Body of pancreas (tissue), 4 donors: ENCODE measurements around the gene PALM3. TPM values are rescaled to one million over a fixed set of nuclear protein-coding genes. Genes with fewer than 3 reads are reported as not detected.

ENCODE experiments used
- ATAC-seq: fragments of 150-250 bp; one replicate; pipeline ENCODE4 v1.9.1; 2016
- DNase-seq, 4 donors: peaks; one replicate each; pipeline ENCODE4 v3.0.0-alpha.2; 2019
- H3K27ac ChIP-seq, 4 donors: fragments of 200-600 bp; sonication (generic); 1 replicate in 3 of 4; 2 replicates in 1 of 4; pipeline versions ENCODE4 v1.5.1 to v1.6.1; 2016 to 2019; ENCODE audit warnings: mild to moderate bottlenecking in 1 of 4, mixed read lengths in 1 of 4, moderate library complexity in 1 of 4
- H3K27me3 ChIP-seq, 2 donors: fragments of 200-600 bp; sonication (generic); one replicate each; pipeline ENCODE4 v1.6.0; 2016; ENCODE audit warnings: mild to moderate bottlenecking in 1 of 2
- H3K36me3 ChIP-seq, 2 donors: fragments of 200-600 bp; sonication (generic); replicated peaks in 1 of 2; 2 replicates each; pipeline ENCODE4 v1.5.1; 2016; ENCODE audit warnings: low read depth in 2 of 2; ENCODE audit not compliant: insufficient read depth in 1 of 2
- H3K4me1 ChIP-seq: fragments of 200-600 bp; sonication (generic); one replicate; pipeline ENCODE4 v1.6.0; 2016
- H3K4me3 ChIP-seq, 2 donors: fragments of 200-600 bp; sonication (generic); 1 replicate in 1 of 2; 2 replicates in 1 of 2; pipeline ENCODE4 v1.5.1; 2016 to 2019
- H3K9me3 ChIP-seq, 3 donors: fragments of 200-600 bp; sonication (generic); 1 replicate in 2 of 3; 2 replicates in 1 of 3; pipeline ENCODE4 v1.5.1; 2016
- POLR2A ChIP-seq, 3 donors: fragments of 450-650 bp; IDR thresholded peaks; one replicate each; pipeline ENCODE4 v1.6.1; 2016; ENCODE audit warnings: antibody characterized with exemption in 3 of 3, mild to moderate bottlenecking in 2 of 3
- WGBS, 2 donors: methylation state at CpG; one replicate each; pipeline ENCODE4 v1.1.5; 2017; 5-methylcytosine and 5-hydroxymethylcytosine counted together
- intact Hi-C: fragments of 100-400 bp; cut with DNase I; formaldehyde crosslinking; loops from one replicate; pipeline ENCODE4 v1.15.1; 2023
- total RNA-seq, 2 donors: library from RNA; depleted of rRNA; stranded (reverse); fragments of >200 nt; gene quantifications; one replicate each; pipeline ENCODE4 v1.1.0, GENCODE V29; 2016
- TF ChIP-seq, protein P1 (sequence below), 7 experiments: fragments of 450-650 bp in 4 of 7; fragments of 200-600 bp in 3 of 7; sonication (generic) in 3 of 7; IDR thresholded peaks; one replicate each; pipeline ENCODE4 v1.5.1; 2016 to 2019; ENCODE audit warnings: antibody characterized with exemption in 7 of 7

Gene PALM3, protein sequence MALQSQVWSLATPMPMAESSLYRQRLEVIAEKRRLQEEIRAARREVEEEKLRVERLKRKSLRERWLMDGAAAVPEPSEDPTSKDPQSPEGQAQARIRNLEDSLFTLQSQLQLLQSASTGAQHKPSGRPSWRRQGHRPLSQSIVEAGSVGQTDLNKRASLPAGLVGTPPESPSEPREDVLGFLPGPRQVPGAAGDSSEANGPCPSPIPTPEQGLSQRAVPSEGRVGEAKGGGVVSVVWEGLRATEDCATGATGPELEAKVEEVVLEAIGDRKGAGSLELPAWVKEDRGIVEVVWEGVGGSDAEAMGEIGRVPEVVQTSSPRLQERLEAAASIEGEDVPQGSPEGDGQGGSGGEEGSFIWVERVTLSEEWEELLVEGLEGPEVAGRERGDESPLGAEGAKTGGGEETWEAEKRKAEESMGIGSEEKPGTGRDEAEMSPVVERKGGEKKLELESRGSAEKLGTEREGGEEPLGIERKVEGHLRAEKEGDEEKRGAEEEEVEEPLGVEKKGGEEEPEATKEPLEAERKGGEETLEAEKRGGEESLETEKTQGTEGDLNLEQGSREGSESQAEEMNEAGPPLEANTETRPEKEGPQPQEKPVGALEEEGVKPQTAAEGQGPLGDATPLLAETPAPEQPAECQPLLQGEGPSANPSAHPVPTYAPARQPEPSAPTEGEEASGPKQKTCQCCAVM
- total RNA-seq, result 10 to 100 TPM; 17.4 to 28.3 TPM

DNA sequence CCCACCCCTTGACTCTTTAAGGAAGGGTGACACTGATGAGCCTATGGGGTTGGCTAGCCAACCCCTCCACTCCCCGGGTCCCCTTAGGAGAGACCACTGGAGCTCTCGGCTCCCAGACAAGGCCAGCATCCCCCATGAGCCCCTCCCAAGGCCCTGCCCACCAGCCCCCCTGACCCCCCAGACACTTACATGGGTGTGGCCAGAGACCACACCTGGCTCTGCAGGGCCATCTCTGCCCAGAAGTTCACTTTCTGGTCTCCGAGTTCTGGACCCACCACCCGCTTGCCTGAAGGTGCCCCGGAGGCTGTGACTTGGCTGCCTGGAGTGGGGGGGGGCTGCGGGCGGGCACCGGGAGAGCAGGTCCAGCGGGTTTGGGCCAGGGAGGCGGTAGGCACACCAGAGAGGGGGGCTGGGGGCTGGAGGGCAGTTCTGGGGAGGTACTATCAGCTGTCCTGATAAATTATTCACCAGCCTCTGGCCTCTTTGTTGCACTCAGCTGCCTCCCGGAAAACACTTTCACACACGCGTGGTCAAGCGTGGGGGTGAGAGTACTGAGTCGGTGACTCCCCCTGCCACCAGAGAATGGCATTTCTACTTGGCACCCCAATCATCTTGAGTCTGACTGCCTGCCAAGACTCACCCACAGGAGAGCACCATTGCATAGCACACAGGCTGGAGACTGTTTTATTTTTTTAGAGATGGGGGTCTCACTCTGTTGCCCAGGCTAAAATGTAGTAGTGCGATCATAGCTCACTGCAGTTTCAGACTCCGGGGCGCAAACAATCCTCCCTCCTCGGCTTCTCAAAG lies at the start of gene PALM3:
Gene PALM3 (minus strand): TSS at position 326 of the 807 bp plus-strand sequence. CDS start 96 bp downstream, at position 230.
- H3K36me3 ChIP-seq, result no peaks in the 10 kb centered on the region
- H3K4me3 ChIP-seq, result peak within 1 kb of the TSS in 1 of 2 donors; percentile 47
- H3K27ac ChIP-seq, result peak within 1 kb of the TSS; percentile 75 to 96 (median 94)
- intact Hi-C loops, result no loop called here
- ATAC-seq (peak; percentile 97), DNase-seq (peak; percentile 83 to 96 (median 94))
- H3K27me3 ChIP-seq, result no peaks in the 10 kb centered on the region
- H3K4me1 ChIP-seq, result peaks cover 48% of the 10 kb centered on the region
- no peaks in the 10 kb centered on the region for H3K9me3 ChIP-seq
- peak; percentile 28 to 71 (median 68) for TF ChIP-seq POLR2A (IDR thresholded peaks at IDR 0.05)
- TF ChIP-seq, protein P1, sequence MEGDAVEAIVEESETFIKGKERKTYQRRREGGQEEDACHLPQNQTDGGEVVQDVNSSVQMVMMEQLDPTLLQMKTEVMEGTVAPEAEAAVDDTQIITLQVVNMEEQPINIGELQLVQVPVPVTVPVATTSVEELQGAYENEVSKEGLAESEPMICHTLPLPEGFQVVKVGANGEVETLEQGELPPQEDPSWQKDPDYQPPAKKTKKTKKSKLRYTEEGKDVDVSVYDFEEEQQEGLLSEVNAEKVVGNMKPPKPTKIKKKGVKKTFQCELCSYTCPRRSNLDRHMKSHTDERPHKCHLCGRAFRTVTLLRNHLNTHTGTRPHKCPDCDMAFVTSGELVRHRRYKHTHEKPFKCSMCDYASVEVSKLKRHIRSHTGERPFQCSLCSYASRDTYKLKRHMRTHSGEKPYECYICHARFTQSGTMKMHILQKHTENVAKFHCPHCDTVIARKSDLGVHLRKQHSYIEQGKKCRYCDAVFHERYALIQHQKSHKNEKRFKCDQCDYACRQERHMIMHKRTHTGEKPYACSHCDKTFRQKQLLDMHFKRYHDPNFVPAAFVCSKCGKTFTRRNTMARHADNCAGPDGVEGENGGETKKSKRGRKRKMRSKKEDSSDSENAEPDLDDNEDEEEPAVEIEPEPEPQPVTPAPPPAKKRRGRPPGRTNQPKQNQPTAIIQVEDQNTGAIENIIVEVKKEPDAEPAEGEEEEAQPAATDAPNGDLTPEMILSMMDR (IDR thresholded peaks at IDR 0.05), result peak in 3 of 7 experiments; percentile 11 to 30 (median 25)
- WGBS, 2 donors, result 3 to 23% methylated on average over 8 to 19 of the region's 19 CpGs

DNA sequence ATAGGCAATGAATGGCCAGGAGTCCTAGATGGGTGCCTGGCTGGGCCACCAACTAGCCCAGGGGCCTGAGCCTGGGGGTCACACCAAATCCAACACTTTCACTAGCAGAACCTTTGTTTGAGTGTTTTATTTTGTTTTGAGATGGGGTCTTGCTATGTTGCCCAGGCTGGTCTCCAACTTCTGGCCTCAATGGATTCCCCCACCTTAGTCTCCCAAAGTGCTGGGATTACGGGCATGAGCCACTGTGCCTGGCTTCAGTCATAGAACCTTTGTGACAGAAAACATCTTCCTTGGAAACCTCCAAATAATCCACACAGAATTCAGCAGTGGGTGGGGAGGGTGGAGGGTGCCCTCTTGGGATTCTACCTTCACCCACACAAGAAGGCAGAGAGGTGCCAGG lies 49.6 kb upstream of the PALM3 start:
- WGBS, 2 donors, result 90 to 93% methylated on average over 1 of the region's 1 CpG

DNA sequence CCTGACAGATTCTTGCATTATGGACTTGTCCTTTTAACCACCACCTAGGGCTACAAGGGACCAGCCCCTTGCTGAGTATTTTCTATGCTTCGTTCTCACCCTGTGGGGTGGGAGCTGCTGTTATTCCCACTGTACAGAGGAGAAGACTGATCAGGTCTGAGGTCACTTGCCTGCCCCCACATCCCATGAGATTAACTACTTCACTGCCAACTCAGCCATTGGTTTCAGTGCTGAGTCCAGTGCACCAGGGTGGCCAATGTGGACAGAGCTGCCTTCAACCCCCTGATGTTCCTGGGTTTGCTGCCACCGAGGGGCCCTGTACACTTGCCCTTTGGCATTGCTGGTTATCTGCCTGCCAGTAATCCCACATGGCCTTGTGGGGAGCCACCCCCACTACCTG lies 48.8 kb upstream of the PALM3 start:
- DNase-seq, result no peak
- H3K9me3 ChIP-seq, result no peaks in the 10 kb centered on the region
- H3K4me3 ChIP-seq, result no peak overlapping the region
- TF ChIP-seq, protein P1 (IDR thresholded peaks at IDR 0.05), result no peak
- no peak for TF ChIP-seq POLR2A (IDR thresholded peaks at IDR 0.05)
- WGBS, 2 donors, result 52 to 89% methylated on average over 1 to 2 of the region's 2 CpGs
- no peak for ATAC-seq
- no peak overlapping the region for H3K27ac ChIP-seq
- H3K4me1 ChIP-seq, result peaks cover 32% of the 10 kb centered on the region
- intact Hi-C loops, result no loop called here
- peaks cover 2 to 3% of the 10 kb centered on the region in 2 donors for H3K36me3 ChIP-seq
- no peaks in the 10 kb centered on the region for H3K27me3 ChIP-seq

More for the DNA sequence above, 49.6 kb upstream of the PALM3 start:
- H3K36me3 ChIP-seq, result no peaks in the 10 kb centered on the region
- peaks cover 40% of the 10 kb centered on the region for H3K4me1 ChIP-seq
- intact Hi-C loops, result no loop called here
- H3K27ac ChIP-seq, result no peak overlapping the region
- no peaks in the 10 kb centered on the region for H3K27me3 ChIP-seq
- H3K9me3 ChIP-seq, result no peaks in the 10 kb centered on the region
- TF ChIP-seq, protein P1 (IDR thresholded peaks at IDR 0.05), result no peak
- no peak for TF ChIP-seq POLR2A (IDR thresholded peaks at IDR 0.05)
- DNase-seq (no peak), ATAC-seq (no peak)
- H3K4me3 ChIP-seq, result no peak overlapping the region

DNA sequence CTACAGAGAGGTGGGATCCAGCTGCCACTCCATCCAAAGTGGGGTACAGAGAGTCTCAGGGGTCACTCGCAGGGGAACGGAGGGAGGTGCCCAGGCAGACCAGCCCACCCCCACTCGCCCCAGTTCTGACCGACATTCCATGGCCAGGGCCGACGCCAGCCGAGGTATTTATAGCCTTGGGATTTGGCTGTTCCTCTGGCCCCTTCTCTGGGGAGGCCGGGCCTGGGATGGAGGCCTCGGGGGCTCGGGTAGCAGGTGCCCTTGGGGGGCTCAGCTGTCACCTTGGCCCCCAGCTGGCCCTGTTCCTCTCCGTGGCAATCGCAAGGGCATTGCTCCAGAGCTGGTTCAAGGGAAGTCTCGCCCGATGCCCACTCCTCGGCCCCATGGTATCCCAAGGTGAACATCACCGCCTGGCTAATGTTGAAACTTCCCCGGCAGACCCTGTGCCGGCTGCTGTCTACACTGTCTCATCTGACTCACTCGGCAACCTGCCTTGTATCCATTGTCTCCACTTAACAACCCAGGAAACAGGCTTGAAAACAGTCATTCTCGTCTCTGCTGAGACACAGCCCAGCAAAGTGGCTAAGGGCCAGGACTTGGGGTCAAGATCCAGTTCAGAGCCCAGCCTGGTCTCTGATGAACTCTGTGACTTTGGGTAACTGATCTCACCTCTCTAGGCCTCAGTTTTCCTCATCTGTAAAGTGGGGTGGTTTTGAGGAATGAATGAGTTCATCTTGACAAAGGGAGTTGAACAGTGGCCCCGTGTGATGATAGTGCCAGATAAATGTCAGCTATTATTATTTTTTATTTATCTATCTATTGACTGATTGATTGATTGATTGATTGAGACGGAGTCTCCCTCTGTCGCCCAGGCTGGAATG lies 45.9 kb upstream of the PALM3 start:
- WGBS, 2 donors, result 80 to 90% methylated on average over 6 to 23 of the region's 23 CpGs
- no peak for TF ChIP-seq POLR2A (IDR thresholded peaks at IDR 0.05)
- TF ChIP-seq, protein P1 (IDR thresholded peaks at IDR 0.05), result no peak
- Histone ChIP-seq H3K36me3 (peaks cover 2 to 6% of the 10 kb centered on the region in 2 donors), H3K9me3 (no peaks in the 10 kb centered on the region), H3K27me3 (no peaks in the 10 kb centered on the region), H3K27ac (no peak overlapping the region), H3K4me3 (no peak overlapping the region), H3K4me1 (peaks cover 6% of the 10 kb centered on the region)
- no peak for DNase-seq
- intact Hi-C loops, result no loop called here
- ATAC-seq, result peak; percentile 18
